H1 (cell line): ENCODE measurements around the gene CFAP157. TPM values are rescaled to one million over a fixed set of nuclear protein-coding genes. Genes with fewer than 3 reads are reported as not detected.

ENCODE experiments used
- CTCF ChIA-PET: fragments of 300-600 bp; sonication (Branson Sonifier 250); formaldehyde crosslinking; loops from one replicate; lab custom pipeline; 2021; ENCODE audit not compliant: partially characterized antibody; lab: Charles Lee
- POLR2A ChIA-PET: fragments of 300-600 bp; sonication (Branson Sonifier 250); formaldehyde crosslinking; loops from one replicate; lab custom pipeline; 2021; ENCODE audit warnings: inconsistent platforms; ENCODE audit not compliant: partially characterized antibody; lab: Charles Lee
- DNase-seq, 2 experiments: peaks; one replicate each; pipeline versions ENCODE4 v3.0.0 to v3.0.0-alpha.2; 2010 to 2022; ENCODE audit warnings: low spot score in 2 of 2, low read depth in 1 of 2, mixed read lengths in 1 of 2
- FAIRE-seq: peaks from 2 replicates; lab custom pipeline; 2011; peaks lifted over from hg19 to GRCh38; lab: Jason Lieb, UNC
- H2AFZ ChIP-seq: 2 replicates; pipeline ENCODE4 v1.8.1; 2012; ENCODE audit warnings: low read length, inconsistent platforms
- H2AK5ac ChIP-seq: 2 replicates; pipeline ENCODE4 v1.6.1; 2013; ENCODE audit warnings: low read depth, low read length
- H2BK120ac ChIP-seq: replicated peaks from 2 replicates; pipeline ENCODE3; 2013; ENCODE audit warnings: low read depth, low read length, inconsistent platforms
- H2BK12ac ChIP-seq: 2 replicates; pipeline ENCODE4 v1.6.1; 2013; ENCODE audit warnings: low read depth, low read length
- H2BK15ac ChIP-seq: 2 replicates; pipeline ENCODE4 v1.6.1; 2013; ENCODE audit warnings: low read length
- H2BK20ac ChIP-seq: 2 replicates; pipeline ENCODE4 v1.6.1; 2013; ENCODE audit warnings: low read length
- H2BK5ac ChIP-seq: 2 replicates; pipeline ENCODE4 v1.6.1; 2013; ENCODE audit warnings: low read depth, low read length
- H3K14ac ChIP-seq: 2 replicates; pipeline ENCODE4 v1.6.1; 2013; ENCODE audit warnings: inconsistent platforms; ENCODE audit not compliant: insufficient read length
- H3K18ac ChIP-seq: 2 replicates; pipeline ENCODE4 v1.6.1; 2013; ENCODE audit warnings: low read length; ENCODE audit errors: extremely low read depth
- H3K23ac ChIP-seq: 2 replicates; pipeline ENCODE4 v1.6.1; 2013; ENCODE audit warnings: inconsistent platforms; ENCODE audit not compliant: insufficient read length
- H3K23me2 ChIP-seq: 2 replicates; pipeline ENCODE4 v1.6.1; 2013; ENCODE audit warnings: low read depth, low read length
- H3K27ac ChIP-seq: 2 replicates; pipeline ENCODE4 v1.6.1; 2011; ENCODE audit warnings: low read depth, low read length, inconsistent platforms
- H3K27me3 ChIP-seq, 4 experiments: replicated peaks in 1 of 4; 1 replicate in 1 of 4; 2 replicates in 3 of 4; pipeline versions ENCODE4 v1.6.1 to v1.8.1; 2011 to 2013; ENCODE audit warnings: low read length in 3 of 4, mild to moderate bottlenecking in 3 of 4, inconsistent platforms in 2 of 4, mixed read lengths in 2 of 4, moderate library complexity in 1 of 4; ENCODE audit not compliant: control insufficient read depth in 3 of 4, insufficient read depth in 3 of 4; ENCODE audit errors: extremely low read depth in 1 of 4
- H3K36me3 ChIP-seq, 4 experiments: 2 replicates each; pipeline versions ENCODE4 v1.6.1 to v1.8.1; 2011 to 2013; ENCODE audit warnings: mild to moderate bottlenecking in 4 of 4, low read length in 3 of 4, moderate library complexity in 2 of 4, control low read depth in 1 of 4, inconsistent platforms in 1 of 4; ENCODE audit not compliant: insufficient read depth in 4 of 4, control insufficient read depth in 2 of 4
- H3K4ac ChIP-seq: replicated peaks from 2 replicates; pipeline ENCODE3; 2013; ENCODE audit warnings: low read length, low read depth, mixed read lengths, inconsistent platforms; ENCODE audit not compliant: insufficient read length
- H3K4me1 ChIP-seq, 4 experiments: replicated peaks in 1 of 4; 1 replicate in 1 of 4; 2 replicates in 3 of 4; pipeline versions ENCODE4 v1.6.1 to v1.8.1; 2011 to 2013; ENCODE audit warnings: low read length in 3 of 4, inconsistent platforms in 2 of 4, mixed read lengths in 1 of 4; ENCODE audit not compliant: insufficient read depth in 4 of 4, control insufficient read depth in 3 of 4
- H3K4me2 ChIP-seq, 2 experiments: 2 replicates each; pipeline versions ENCODE4 v1.6.1 to v1.8.1; 2011 to 2013; ENCODE audit warnings: low read depth in 2 of 2, low read length in 2 of 2, control low read depth in 1 of 2, inconsistent platforms in 1 of 2, mild to moderate bottlenecking in 1 of 2; ENCODE audit not compliant: insufficient read depth in 1 of 2
- H3K4me3 ChIP-seq, 4 experiments: fragments of 200-600, 300-600 bp in 1 of 4; sonication (generic), shearing (Covaris generic), sonication (Bioruptor Twin) in 1 of 4; 2 replicates each; pipeline versions ENCODE4 v1.5.1 to v1.8.1; 2011 to 2016; ENCODE audit warnings: low read length in 4 of 4, low read depth in 3 of 4, control low read depth in 2 of 4, inconsistent platforms in 2 of 4, mild to moderate bottlenecking in 2 of 4, mixed read lengths in 1 of 4, moderate library complexity in 1 of 4; ENCODE audit not compliant: insufficient read depth in 2 of 4; ENCODE audit errors: extremely low read depth in 1 of 4
- H3K56ac ChIP-seq: replicated peaks from 2 replicates; pipeline ENCODE3; 2013; ENCODE audit warnings: low read depth, mild to moderate bottlenecking, mixed read lengths, low read length, inconsistent platforms; ENCODE audit not compliant: insufficient read length
- H3K79me1 ChIP-seq: 2 replicates; pipeline ENCODE4 v1.6.1; 2013; ENCODE audit warnings: low read depth, low read length, control low read depth
- H3K79me2 ChIP-seq, 2 experiments: 2 replicates each; pipeline versions ENCODE4 v1.6.1 to v1.8.1; 2012 to 2013; ENCODE audit warnings: low read length in 2 of 2, mild to moderate bottlenecking in 2 of 2, inconsistent platforms in 1 of 2; ENCODE audit not compliant: insufficient read depth in 2 of 2, control insufficient read depth in 1 of 2
- H3K9ac ChIP-seq, 4 experiments: replicated peaks in 1 of 4; 1 replicate in 1 of 4; 2 replicates in 3 of 4; pipeline versions ENCODE4 v1.6.1 to v1.8.1; 2011 to 2013; ENCODE audit warnings: low read depth in 3 of 4, low read length in 3 of 4, control low read depth in 2 of 4, mild to moderate bottlenecking in 2 of 4, moderate library complexity in 2 of 4, inconsistent platforms in 1 of 4; ENCODE audit errors: extremely low read depth in 1 of 4
- H3K9me3 ChIP-seq, 2 experiments: 2 replicates each; pipeline versions ENCODE4 v1.6.1 to v1.8.1; 2012 to 2013; ENCODE audit warnings: mild to moderate bottlenecking in 2 of 2, moderate library complexity in 2 of 2, control low read depth in 1 of 2, inconsistent platforms in 1 of 2, low read depth in 1 of 2, low read length in 1 of 2, mixed read lengths in 1 of 2; ENCODE audit not compliant: insufficient read depth in 2 of 2
- H4K20me1 ChIP-seq, 2 experiments: replicated peaks in 1 of 2; 2 replicates each; pipeline versions ENCODE3 to v1.8.1; 2011 to 2013; ENCODE audit warnings: inconsistent platforms in 2 of 2, low read length in 2 of 2, mild to moderate bottlenecking in 1 of 2; ENCODE audit not compliant: insufficient read depth in 2 of 2, control insufficient read depth in 1 of 2
- H4K5ac ChIP-seq: 2 replicates; pipeline ENCODE4 v1.6.1; 2013; ENCODE audit warnings: low read length, low read depth, mixed read lengths, inconsistent platforms; ENCODE audit not compliant: insufficient read length
- H4K8ac ChIP-seq: 2 replicates; pipeline ENCODE4 v1.8.0; 2013; ENCODE audit warnings: mild to moderate bottlenecking, moderate library complexity, low read length, inconsistent platforms; ENCODE audit not compliant: insufficient read depth; ENCODE audit errors: extremely low read depth
- H4K91ac ChIP-seq: replicated peaks from 2 replicates; pipeline ENCODE3; 2013; ENCODE audit warnings: low read length, mixed read lengths, inconsistent platforms; ENCODE audit not compliant: insufficient read length
- BCL11A ChIP-seq, 2 experiments: IDR thresholded peaks; one replicate each; pipeline ENCODE4 v1.6.1; 2011; ENCODE audit warnings: low read depth in 2 of 2, low read length in 2 of 2, mild to moderate bottlenecking in 2 of 2
- CHD2 ChIP-seq: IDR thresholded peaks from 2 replicates; pipeline ENCODE4 v1.6.1; 2012; ENCODE audit warnings: low read length, improper control_type of control experiment
- EGR1 ChIP-seq: IDR thresholded peaks from 2 replicates; pipeline ENCODE4 v1.6.1; 2011; ENCODE audit warnings: low read depth, low read length, borderline replicate concordance
- EZH2 ChIP-seq: fragments of 200-600 bp; sonication (generic); IDR thresholded peaks from 2 replicates; pipeline ENCODE4 v1.7.1; 2012; ENCODE audit warnings: low read depth, mild to moderate bottlenecking, moderate library complexity, low read length, inconsistent platforms; ENCODE audit not compliant: severe bottlenecking
- FOSL1 ChIP-seq: IDR thresholded peaks from 2 replicates; pipeline ENCODE4 v1.6.1; 2011; ENCODE audit warnings: mild to moderate bottlenecking, low read depth, low read length, moderate library complexity; ENCODE audit not compliant: insufficient read depth
- JUND ChIP-seq: IDR thresholded peaks from 2 replicates; pipeline ENCODE4 v1.6.1; 2011; ENCODE audit warnings: mild to moderate bottlenecking, improper control_type of control experiment, low read length
- KDM5A ChIP-seq: fragments of 200-600 bp; IDR thresholded peaks from 2 replicates; pipeline ENCODE4 v1.7.1; 2012; ENCODE audit warnings: mild to moderate bottlenecking, low read length, inconsistent platforms, mixed read lengths
- MAX ChIP-seq: IDR thresholded peaks from 2 replicates; pipeline ENCODE4 v1.6.1; 2012; ENCODE audit warnings: inconsistent platforms
- POLR2AphosphoS5 ChIP-seq: IDR thresholded peaks from 2 replicates; pipeline ENCODE4 v1.6.1; 2011; ENCODE audit warnings: low read depth, low read length
- RNF2 ChIP-seq: fragments of 200-900, 300-1000 bp; sonication (generic); IDR thresholded peaks from 2 replicates; pipeline ENCODE4 v1.7.1; 2016; ENCODE audit warnings: borderline replicate concordance, low read depth, mild to moderate bottlenecking, antibody characterized with exemption, low read length; ENCODE audit not compliant: poor library complexity, severe bottlenecking; ENCODE audit errors: missing control alignments
- SIX5 ChIP-seq: IDR thresholded peaks from 2 replicates; pipeline ENCODE4 v1.6.1; 2011; ENCODE audit warnings: mild to moderate bottlenecking, low read depth, low read length
- SP1 ChIP-seq: IDR thresholded peaks from 2 replicates; pipeline ENCODE4 v1.6.1; 2011; ENCODE audit warnings: low read depth, low read length
- SP4 ChIP-seq: IDR thresholded peaks from 2 replicates; pipeline ENCODE4 v1.6.1; 2012; ENCODE audit warnings: low read length, inconsistent platforms
- SUZ12 ChIP-seq: fragments of 200-600 bp; sonication (generic); IDR thresholded peaks from 2 replicates; pipeline ENCODE4 v1.6.1; 2012; ENCODE audit warnings: mild to moderate bottlenecking, inconsistent platforms, low read length, moderate library complexity, mixed read lengths
- WGBS, 2 experiments: shearing (Covaris generic) in 1 of 2; methylation state at CpG; one replicate each; pipeline versions ENCODE4 v1.1.6 to v1.1.7; 2013 to 2015; ENCODE audit warnings: low lambda C conversion rate in 2 of 2, mixed read lengths in 2 of 2, inconsistent platforms in 1 of 2, low coverage in 1 of 2, missing lambda C conversion rate in 1 of 2; ENCODE audit not compliant: insufficient replicate concordance in 2 of 2, insufficient coverage in 1 of 2, insufficient read length in 1 of 2; ENCODE audit errors: extremely low coverage in 1 of 2, missing lambda C conversion rate in 1 of 2; 5-methylcytosine and 5-hydroxymethylcytosine counted together
- polyA plus RNA-seq, 7 experiments: library from polyadenylated mRNA; depleted of rRNA in 3 of 7; stranded (reverse) in 5 of 7; unstranded in 2 of 7; fragments of >200 nt in 5 of 7; fragments of 200-250 nt in 2 of 7; gene quantifications; 1 replicate in 5 of 7; 2 replicates in 1 of 7; 4 replicates in 1 of 7; pipeline versions ENCODE4 v1.2.1 to v1.2.3, GENCODE V29; 2011 to 2013; ENCODE audit warnings: missing spikeins in 2 of 7, mixed read lengths in 2 of 7
- total RNA-seq: library from RNA; stranded (reverse); fragmentation: NEBNext Ultra II Directional; extraction: Animal tissue kit (Norgen Biotek cat#: 25700); gene quantifications from 2 replicates; pipeline ENCODE4 v1.2.1, GENCODE V29; 2021

Gene CFAP157
- total and polyA plus RNA-seq, 2 of the 8 experiments (the other 6 are each of a cell fraction or from before 2014, with no cell fraction given): not detected

- CTCF ChIA-PET: interaction anchor here (1.3 to 3.4 kb wide), 2 partner anchors 12 to 20 kb away, joined by 4 to 22 read pairs; partner anchors contain the start of gene TOR2A
- POLR2A ChIA-PET: interaction anchor here (1.1 to 3.2 kb wide), 2 partner anchors 11 to 28 kb away, joined by 3 to 11 read pairs; partner anchors contain the start of gene TOR2A
- TF ChIP-seq EZH2: no peak
- no peak for TF ChIP-seq RNF2
- TF ChIP-seq SP1: no peak
- no peak for TF ChIP-seq EGR1
- TF ChIP-seq FOSL1: no peak
- TF ChIP-seq SUZ12: no peak
- TF ChIP-seq POLR2AphosphoS5: no peak
- TF ChIP-seq CHD2: no peak
- TF ChIP-seq BCL11A (IDR thresholded peaks at IDR 0.05; ENCODE audit: low read depth in 2 of 2, low read length in 2 of 2): no peak
- TF ChIP-seq MAX: no peak
- TF ChIP-seq SIX5: no peak
- TF ChIP-seq JUND: no peak
- TF ChIP-seq SP4: no peak
- no peak for TF ChIP-seq KDM5A
Observed at GRCh38 chr9:127723013-127723412, 16.2 kb downstream of the CFAP157 start.

More at GRCh38 chr9:127723013-127723412, 16.2 kb downstream of the CFAP157 start:
- no peak overlapping the region for H3K27ac ChIP-seq
- H3K23ac ChIP-seq: no peak overlapping the region
- peaks cover 0 to 18% (median 13%) of the 10 kb centered on the region in 4 experiments; a peak in 5 of 7 replicates for H3K4me1 ChIP-seq
- H3K23me2 ChIP-seq: no peaks in the 10 kb centered on the region
- 0 out of 2 replicates have a peak overlapping the region, but pooled peaks have one; percentile 61 for H2BK20ac ChIP-seq
- FAIRE-seq: no peak
- no peak overlapping the region for H2AFZ ChIP-seq
- no peak overlapping the region for H2BK120ac ChIP-seq
- H4K5ac ChIP-seq: no peak overlapping the region
- no peaks in the 10 kb centered on the region for H3K36me3 ChIP-seq
- H3K14ac ChIP-seq: no peak overlapping the region
- H2BK15ac ChIP-seq: peak overlapping the region; percentile 5; the same call in 1 of the 2 replicates
- H2AK5ac ChIP-seq: 0 out of 2 replicates have a peak overlapping the region, but pooled peaks have one; percentile 33
- H3K4me3 ChIP-seq: no peak overlapping the region
- no peak overlapping the region for H3K9ac ChIP-seq
- no peaks in the 10 kb centered on the region for H3K79me1 ChIP-seq
- H3K9me3 ChIP-seq: no peaks in the 10 kb centered on the region
- no peak overlapping the region; the same call in 1 of the 2 replicates for H2BK5ac ChIP-seq
- no peaks in the 10 kb centered on the region for H3K79me2 ChIP-seq
- H3K4ac ChIP-seq: no peak overlapping the region
- no peak overlapping the region; the same call in 1 of the 2 replicates for H4K8ac ChIP-seq
- DNase-seq: no peak
- H4K91ac ChIP-seq: no peak overlapping the region
- no peak overlapping the region for H2BK12ac ChIP-seq
- no peak overlapping the region for H3K56ac ChIP-seq
- H4K20me1 ChIP-seq: no peaks in the 10 kb centered on the region
- WGBS, 2 experiments: 100% methylated on average over 9 of the region's 13 CpGs; no CpG with 5 or more reads in 1 of the 2 experiments
- H3K4me2 ChIP-seq: no peak overlapping the region
- no peak overlapping the region for H3K18ac ChIP-seq
- no peaks in the 10 kb centered on the region for H3K27me3 ChIP-seq
